Stimulated activated naive CD8-positive, alpha-beta T cell treated with anti-CD3 and anti-CD28 coated beads, Interleukin-15, Interleukin-2, amounts not matched to agents 100 ng/mL and 50 ng/mL, for 24 hours (primary cell): ENCODE data around the gene IFITM2.
A peak's percentile ranks its signal among the peaks of the same experiment; 100 is the strongest.
"Not testable (repeated sequence)": the region's sequence is repeated elsewhere in the genome, so short reads cannot be mapped to it uniquely, and the experiment has no call there.

Experiments
- H3K27ac Mint-ChIP-seq: one replicate; pipeline ENCODE4 v1.8.0; 2021; ENCODE audit warnings: mild to moderate bottlenecking, mixed read lengths
- H3K27me3 Mint-ChIP-seq: one replicate; pipeline ENCODE4 v1.8.0; 2021; ENCODE audit warnings: mixed read lengths
- H3K36me3 Mint-ChIP-seq: one replicate; pipeline ENCODE4 v1.8.0; 2021; ENCODE audit warnings: low read depth, mixed read lengths
- H3K4me1 Mint-ChIP-seq: one replicate; pipeline ENCODE4 v1.8.0; 2021; ENCODE audit warnings: low read depth, mixed read lengths
- H3K4me3 Mint-ChIP-seq: one replicate; pipeline ENCODE4 v1.8.0; 2021; ENCODE audit warnings: mild to moderate bottlenecking, mixed read lengths
- H3K9me3 Mint-ChIP-seq: one replicate; pipeline ENCODE4 v1.8.0; 2021; ENCODE audit warnings: mixed read lengths

The IFITM2 gene

GRCh38 chr11:306645-307371, 808 bp upstream of the IFITM2 start:
- Mint-ChIP-seq H3K4me1 (peaks cover 43% of the 10 kb centered on the region), H3K36me3 (peaks cover 12% of the 10 kb centered on the region), H3K27ac (no peak overlapping the region), H3K27me3 (no peaks in the 10 kb centered on the region), H3K9me3 (no peaks in the 10 kb centered on the region), H3K4me3 (peak overlapping the region; percentile 93)

- Mint-ChIP-seq H3K27ac (peak overlapping the region; percentile 90), H3K4me3 (peak overlapping the region; percentile 93), H3K4me1 (peaks cover 46% of the 10 kb centered on the region), H3K36me3 (peaks cover 15% of the 10 kb centered on the region)
- not testable (repeated sequence) for H3K27me3 Mint-ChIP-seq, H3K9me3 Mint-ChIP-seq
These were observed 1.4 kb downstream of the IFITM2 start for GRCh38 chr11:308740-309665.

- H3K27ac Mint-ChIP-seq, result peak overlapping the region; percentile 90
- peaks cover 48% of the 10 kb centered on the region for H3K4me1 Mint-ChIP-seq
- peaks cover 24% of the 10 kb centered on the region for H3K36me3 Mint-ChIP-seq
- H3K4me3 Mint-ChIP-seq, result peak overlapping the region; percentile 93
- H3K9me3 Mint-ChIP-seq, H3K27me3 Mint-ChIP-seq: not testable (repeated sequence)
These were observed 2.5 kb downstream of the IFITM2 start for GRCh38 chr11:309979-310572.

GRCh38 chr11:311013-311748, 3.6 kb downstream of the IFITM2 start:
- Mint-ChIP-seq H3K27ac (peak overlapping the region; percentile 98), H3K4me1 (peaks cover 42% of the 10 kb centered on the region), H3K4me3 (peak overlapping the region; percentile 99), H3K36me3 (peaks cover 27% of the 10 kb centered on the region)
- H3K9me3 Mint-ChIP-seq, H3K27me3 Mint-ChIP-seq: not testable (repeated sequence)

- Mint-ChIP-seq H3K4me1 (peaks cover 51% of the 10 kb centered on the region), H3K36me3 (peaks cover 32% of the 10 kb centered on the region), H3K27ac (peak overlapping the region; percentile 98), H3K9me3 (no peaks in the 10 kb centered on the region), H3K4me3 (peak overlapping the region; percentile 99), H3K27me3 (no peaks in the 10 kb centered on the region)
These were observed 4.6 kb downstream of the IFITM2 start for GRCh38 chr11:312092-312816.

- H3K9me3 Mint-ChIP-seq, result no peaks in the 10 kb centered on the region
- no peaks in the 10 kb centered on the region for H3K27me3 Mint-ChIP-seq
- peaks cover 32% of the 10 kb centered on the region for H3K36me3 Mint-ChIP-seq
- H3K4me1 Mint-ChIP-seq, result peaks cover 50% of the 10 kb centered on the region
- H3K27ac Mint-ChIP-seq, result peak overlapping the region; percentile 98
- peak overlapping the region; percentile 99 for H3K4me3 Mint-ChIP-seq
These were observed 5.7 kb downstream of the IFITM2 start for GRCh38 chr11:313304-313786.

- H3K9me3 Mint-ChIP-seq, result no peaks in the 10 kb centered on the region
- H3K27me3 Mint-ChIP-seq, result no peaks in the 10 kb centered on the region
- H3K4me3 Mint-ChIP-seq, result peak within 1 kb of the TSS; percentile 99
- H3K27ac Mint-ChIP-seq, result peak within 1 kb of the TSS; percentile 98
- peaks cover 30% of the 10 kb centered on the region for H3K36me3 Mint-ChIP-seq
- H3K4me1 Mint-ChIP-seq, result peaks cover 50% of the 10 kb centered on the region
These were observed 6.4 kb downstream of the IFITM2 start, which contains the start of gene IFITM1 for GRCh38 chr11:313787-314553. IFITM1 (plus strand) TSS chr11:314040; CDS start chr11:314171, 131 bp downstream.

GRCh38 chr11:314554-314875, 6.9 kb downstream of the IFITM2 start:
- Mint-ChIP-seq H3K4me1 (peaks cover 49% of the 10 kb centered on the region), H3K27ac (peak overlapping the region; percentile 98)

GRCh38 chr11:315051-315481, 7.5 kb downstream of the IFITM2 start:
- Mint-ChIP-seq H3K27me3 (no peaks in the 10 kb centered on the region), H3K9me3 (no peaks in the 10 kb centered on the region), H3K27ac (peak overlapping the region; percentile 98), H3K36me3 (peaks cover 24% of the 10 kb centered on the region), H3K4me3 (peak overlapping the region; percentile 99), H3K4me1 (peaks cover 51% of the 10 kb centered on the region)

More at GRCh38 chr11:314554-314875, 6.9 kb downstream of the IFITM2 start:
- not testable (repeated sequence) for H3K27me3 Mint-ChIP-seq, H3K9me3 Mint-ChIP-seq
- H3K36me3 Mint-ChIP-seq, result peaks cover 26% of the 10 kb centered on the region
- peak overlapping the region; percentile 99 for H3K4me3 Mint-ChIP-seq

- no peaks in the 10 kb centered on the region for H3K9me3 Mint-ChIP-seq
- peak overlapping the region; percentile 98 for H3K27ac Mint-ChIP-seq
- H3K4me1 Mint-ChIP-seq, result peaks cover 56% of the 10 kb centered on the region
- H3K4me3 Mint-ChIP-seq, result peak overlapping the region; percentile 99
- peaks cover 24% of the 10 kb centered on the region for H3K36me3 Mint-ChIP-seq
- H3K27me3 Mint-ChIP-seq, result no peaks in the 10 kb centered on the region
These were observed 7.9 kb downstream of the IFITM2 start for GRCh38 chr11:315516-315994.

GRCh38 chr11:316031-316701, 8.6 kb downstream of the IFITM2 start:
- H3K9me3 Mint-ChIP-seq, result no peaks in the 10 kb centered on the region
- peaks cover 58% of the 10 kb centered on the region for H3K4me1 Mint-ChIP-seq
- H3K27ac Mint-ChIP-seq, result peak overlapping the region; percentile 87
- H3K36me3 Mint-ChIP-seq, result peaks cover 24% of the 10 kb centered on the region
- H3K27me3 Mint-ChIP-seq, result no peaks in the 10 kb centered on the region
- H3K4me3 Mint-ChIP-seq, result peak overlapping the region; percentile 84

- Mint-ChIP-seq H3K36me3 (peaks cover 24% of the 10 kb centered on the region), H3K27ac (peak overlapping the region; percentile 87), H3K4me1 (peaks cover 54% of the 10 kb centered on the region), H3K27me3 (no peaks in the 10 kb centered on the region), H3K9me3 (no peaks in the 10 kb centered on the region), H3K4me3 (peak overlapping the region; percentile 84)
These were observed 9.3 kb downstream of the IFITM2 start for GRCh38 chr11:316891-317301.
